IPS-15b (cell line): Measurements from ENCODE around the gene FAM135A.

Source experiments
- H3K27me3 ChIP-seq: one replicate; pipeline ENCODE4 v1.6.1; 2013; ENCODE audit warnings: low read length; ENCODE audit not compliant: control insufficient read depth, insufficient read depth
- H3K36me3 ChIP-seq: one replicate; pipeline ENCODE4 v1.6.1; 2013; ENCODE audit warnings: low read length; ENCODE audit not compliant: control insufficient read depth, insufficient read depth
- H3K4me1 ChIP-seq: one replicate; pipeline ENCODE4 v1.6.1; 2013; ENCODE audit warnings: mild to moderate bottlenecking, low read length; ENCODE audit not compliant: control insufficient read depth, insufficient read depth
- H3K4me3 ChIP-seq: one replicate; pipeline ENCODE4 v1.5.1; 2013; ENCODE audit warnings: low read depth, low read length
- H3K9ac ChIP-seq: one replicate; pipeline ENCODE4 v1.6.1; 2013; ENCODE audit warnings: low read depth, mild to moderate bottlenecking, low read length
- H3K9me3 ChIP-seq: one replicate; pipeline ENCODE4 v1.6.1; 2013; ENCODE audit warnings: mild to moderate bottlenecking, low read length; ENCODE audit not compliant: control insufficient read depth, insufficient read depth

FAM135A gene

GRCh38 chr6:70398783-70399728, 14.3 kb upstream of the FAM135A start:
- Histone ChIP-seq H3K9me3 (no peaks in the 10 kb centered on the region), H3K9ac (no peak overlapping the region), H3K27me3 (no peaks in the 10 kb centered on the region), H3K36me3 (no peaks in the 10 kb centered on the region), H3K4me1 (no peaks in the 10 kb centered on the region), H3K4me3 (no peak overlapping the region)

GRCh38 chr6:70404658-70405057, 8.7 kb upstream of the FAM135A start:
- H3K9ac ChIP-seq = no peak overlapping the region
- no peaks in the 10 kb centered on the region for H3K36me3 ChIP-seq
- no peaks in the 10 kb centered on the region for H3K4me1 ChIP-seq
- no peaks in the 10 kb centered on the region for H3K9me3 ChIP-seq
- no peaks in the 10 kb centered on the region for H3K27me3 ChIP-seq
- H3K4me3 ChIP-seq = no peak overlapping the region

GRCh38 chr6:70409216-70409615, 4.1 kb upstream of the FAM135A start:
- Histone ChIP-seq H3K4me3 (no peak overlapping the region), H3K9me3 (no peaks in the 10 kb centered on the region), H3K4me1 (no peaks in the 10 kb centered on the region), H3K27me3 (no peaks in the 10 kb centered on the region), H3K9ac (no peak overlapping the region), H3K36me3 (no peaks in the 10 kb centered on the region)

GRCh38 chr6:70411542-70412251, 1.6 kb upstream of the FAM135A start:
- no peaks in the 10 kb centered on the region for H3K9me3 ChIP-seq
- H3K27me3 ChIP-seq = no peaks in the 10 kb centered on the region
- no peaks in the 10 kb centered on the region for H3K36me3 ChIP-seq
- H3K4me1 ChIP-seq = no peaks in the 10 kb centered on the region
- H3K4me3 ChIP-seq = no peak overlapping the region
- H3K9ac ChIP-seq = no peak overlapping the region

- Histone ChIP-seq H3K9ac (peak overlapping the region; percentile 91), H3K4me3 (peak overlapping the region; percentile 83), H3K9me3 (no peaks in the 10 kb centered on the region), H3K27me3 (no peaks in the 10 kb centered on the region), H3K36me3 (no peaks in the 10 kb centered on the region), H3K4me1 (no peaks in the 10 kb centered on the region)
Observed at GRCh38 chr6:70412252-70413113, 825 bp upstream of the FAM135A start.

- Histone ChIP-seq H3K9me3 (no peaks in the 10 kb centered on the region), H3K4me1 (no peaks in the 10 kb centered on the region), H3K4me3 (peak overlapping the region; percentile 89), H3K27me3 (no peaks in the 10 kb centered on the region), H3K9ac (peak overlapping the region; percentile 77), H3K36me3 (peaks cover 3% of the 10 kb centered on the region)
Observed at GRCh38 chr6:70413992-70414494, 735 bp downstream of the FAM135A start.

GRCh38 chr6:70414813-70415212, 1.5 kb downstream of the FAM135A start:
- no peak overlapping the region for H3K9ac ChIP-seq
- peak overlapping the region; percentile 89 for H3K4me3 ChIP-seq
- peaks cover 3% of the 10 kb centered on the region for H3K36me3 ChIP-seq
- H3K27me3 ChIP-seq = no peaks in the 10 kb centered on the region
- no peaks in the 10 kb centered on the region for H3K9me3 ChIP-seq
- H3K4me1 ChIP-seq = no peaks in the 10 kb centered on the region

- H3K9ac ChIP-seq = no peak overlapping the region
- no peak overlapping the region for H3K4me3 ChIP-seq
- peaks cover 3% of the 10 kb centered on the region for H3K36me3 ChIP-seq
- H3K4me1 ChIP-seq = no peaks in the 10 kb centered on the region
- no peaks in the 10 kb centered on the region for H3K9me3 ChIP-seq
- H3K27me3 ChIP-seq = no peaks in the 10 kb centered on the region
Observed at GRCh38 chr6:70415247-70415646, 1.9 kb downstream of the FAM135A start.

- H3K4me3 ChIP-seq = no peak overlapping the region
- no peaks in the 10 kb centered on the region for H3K9me3 ChIP-seq
- H3K4me1 ChIP-seq = no peaks in the 10 kb centered on the region
- no peaks in the 10 kb centered on the region for H3K27me3 ChIP-seq
- H3K9ac ChIP-seq = no peak overlapping the region
- peaks cover 3% of the 10 kb centered on the region for H3K36me3 ChIP-seq
Observed at GRCh38 chr6:70415660-70416059, 2.4 kb downstream of the FAM135A start.

GRCh38 chr6:70421509-70421908, 8.2 kb downstream of the FAM135A start:
- Histone ChIP-seq H3K9me3 (no peaks in the 10 kb centered on the region), H3K27me3 (no peaks in the 10 kb centered on the region), H3K36me3 (peaks cover 3% of the 10 kb centered on the region), H3K4me1 (no peaks in the 10 kb centered on the region), H3K9ac (no peak overlapping the region), H3K4me3 (no peak overlapping the region)
